Measurements from ENCODE around the gene SPTB. TPM values are rescaled to one million over a fixed set of nuclear protein-coding genes. Genes with fewer than 3 reads are reported as not detected.

SPTB gene
- total RNA-seq, 2 experiments from 2014 or later, result 0.03 to 0.08 TPM

GRCh38 chr14:64753374-64753773 is 126.3 kb downstream of the SPTB start:
- Mint-ChIP-seq H3K9me3 (no peaks in the 10 kb centered on the region), H3K4me3 (no peak overlapping the region), H3K27me3 (no peaks in the 10 kb centered on the region), H3K27ac (no peak overlapping the region), H3K4me1 (ENCODE audit: low read depth) (peaks cover 30% of the 10 kb centered on the region), H3K36me3 (ENCODE audit: low read depth) (no peaks in the 10 kb centered on the region)
- H3K4me1 ChIP-seq (ENCODE audit: insufficient read depth, low read length), result peaks cover 57% of the 10 kb centered on the region
- TF ChIP-seq CTCF (IDR thresholded peaks at IDR 0.05), result no peak
- DNase-seq, result no peak
- H3K9me3 ChIP-seq (ENCODE audit: control insufficient read depth in 1 of 2, insufficient read depth in 1 of 2, low read length in 2 of 2), result peaks cover 0 to 15% of the 10 kb centered on the region in 2 experiments
- ChIA-PET CTCF (no interaction called here), POLR2A (no interaction called here)
- H3K27ac ChIP-seq (ENCODE audit: low read depth in 1 of 2, low read length in 2 of 2), result no peak overlapping the region
- H3K36me3 ChIP-seq (ENCODE audit: insufficient read depth, low read length), result no peaks in the 10 kb centered on the region
- intact Hi-C loops (cut with DNase I, micrococcal nuclease), result no loop called here
- ATAC-seq (ENCODE audit: poor library complexity), result no peak
- H3K4me3 ChIP-seq (ENCODE audit: low read length), result no peak overlapping the region
- no peaks in the 10 kb centered on the region for H3K27me3 ChIP-seq (ENCODE audit: control insufficient read depth in 1 of 2, insufficient read depth in 2 of 2, low read length in 2 of 2)

- no peaks in the 10 kb centered on the region for H3K27me3 Mint-ChIP-seq
- TF ChIP-seq CTCF (IDR thresholded peaks at IDR 0.05), result no peak
- no peaks in the 10 kb centered on the region for H3K9me3 Mint-ChIP-seq
- no peaks in the 10 kb centered on the region for H3K36me3 Mint-ChIP-seq (ENCODE audit: low read depth)
- POLR2A ChIA-PET, result no interaction called here
- CTCF ChIA-PET, result no interaction called here
- peaks cover 26% of the 10 kb centered on the region for H3K4me1 Mint-ChIP-seq (ENCODE audit: low read depth)
- H3K4me3 ChIP-seq (ENCODE audit: low read length), result no peak overlapping the region
- H3K9me3 ChIP-seq (ENCODE audit: control insufficient read depth in 1 of 2, insufficient read depth in 1 of 2, low read length in 2 of 2), result peaks cover 0 to 15% of the 10 kb centered on the region in 2 experiments
- no peak for DNase-seq
- H3K27ac ChIP-seq (ENCODE audit: low read depth in 1 of 2, low read length in 2 of 2), result no peak overlapping the region
- no peaks in the 10 kb centered on the region for H3K27me3 ChIP-seq (ENCODE audit: control insufficient read depth in 1 of 2, insufficient read depth in 2 of 2, low read length in 2 of 2)
- H3K27ac Mint-ChIP-seq, result no peak overlapping the region
- no peak overlapping the region for H3K4me3 Mint-ChIP-seq
- peaks cover 53% of the 10 kb centered on the region for H3K4me1 ChIP-seq (ENCODE audit: insufficient read depth, low read length)
- no peaks in the 10 kb centered on the region for H3K36me3 ChIP-seq (ENCODE audit: insufficient read depth, low read length)
- intact Hi-C loops (cut with DNase I, micrococcal nuclease), result no loop called here
- ATAC-seq (ENCODE audit: poor library complexity), result no peak
Observed at GRCh38 chr14:64752909-64753308, 126.8 kb downstream of the SPTB start.

GRCh38 chr14:64748995-64749714 is 130.6 kb downstream of the SPTB start:
- H3K4me1 ChIP-seq (ENCODE audit: insufficient read depth, low read length), result peaks cover 43% of the 10 kb centered on the region
- H3K4me3 Mint-ChIP-seq, result no peak overlapping the region
- no peak overlapping the region for H3K27ac Mint-ChIP-seq
- intact Hi-C loops (cut with DNase I, micrococcal nuclease), result no loop called here
- no peaks in the 10 kb centered on the region for H3K27me3 Mint-ChIP-seq
- H3K27me3 ChIP-seq (ENCODE audit: control insufficient read depth in 1 of 2, insufficient read depth in 2 of 2, low read length in 2 of 2), result no peaks in the 10 kb centered on the region
- H3K9me3 Mint-ChIP-seq, result no peaks in the 10 kb centered on the region
- no peak overlapping the region for H3K27ac ChIP-seq (ENCODE audit: low read depth in 1 of 2, low read length in 2 of 2)
- CTCF ChIA-PET, result no interaction called here
- H3K36me3 Mint-ChIP-seq (ENCODE audit: low read depth), result peaks cover 7% of the 10 kb centered on the region
- POLR2A ChIA-PET, result interaction anchor here (1.3 kb wide), 1 partner anchor 25 kb away, joined by 5 read pairs; no protein-coding TSS in a partner anchor
- no peak for TF ChIP-seq CTCF (IDR thresholded peaks at IDR 0.05)
- ATAC-seq (ENCODE audit: poor library complexity) (no peak), DNase-seq (no peak)
- H3K9me3 ChIP-seq (ENCODE audit: control insufficient read depth in 1 of 2, insufficient read depth in 1 of 2, low read length in 2 of 2), result peaks cover 0 to 11% of the 10 kb centered on the region in 2 experiments
- H3K36me3 ChIP-seq (ENCODE audit: insufficient read depth, low read length), result peaks cover 1% of the 10 kb centered on the region
- peaks cover 17% of the 10 kb centered on the region for H3K4me1 Mint-ChIP-seq (ENCODE audit: low read depth)
- no peak overlapping the region for H3K4me3 ChIP-seq (ENCODE audit: low read length)

All from CD4-positive, alpha-beta T cell (primary cell).